Activated CD4-positive, alpha-beta memory T cell treated with anti-CD3 and anti-CD28 coated beads, Interleukin-2, amount 10 ng/mL, durations not matched to agents 7 days and 5 days (primary cell): ENCODE results near the gene SUCO. TPM values are rescaled to one million over a fixed set of nuclear protein-coding genes. Genes with fewer than 3 reads are reported as not detected.

Source experiments
- CTCF ChIA-PET: fragments of 350-600 bp; sonication (Branson Sonifier 250); formaldehyde crosslinking; loops from one replicate; lab custom pipeline; 2021; ENCODE audit warnings: antibody characterized with exemption, inconsistent platforms; lab: Charles Lee
- POLR2A ChIA-PET: fragments of 350-600 bp; sonication (Branson Sonifier 250); formaldehyde crosslinking; loops from one replicate; lab custom pipeline; 2021; ENCODE audit warnings: antibody characterized with exemption; lab: Charles Lee
- DNase-seq: peaks from one replicate; pipeline ENCODE4 v3.0.0-alpha.2; 2020
- H3K27ac Mint-ChIP-seq: one replicate; pipeline ENCODE4 v1.8.0; 2021; ENCODE audit warnings: mild to moderate bottlenecking, mixed read lengths
- H3K27me3 Mint-ChIP-seq: one replicate; pipeline ENCODE4 v1.8.0; 2021; ENCODE audit warnings: mixed read lengths
- H3K36me3 Mint-ChIP-seq: one replicate; pipeline ENCODE4 v1.8.0; 2021; ENCODE audit warnings: low read depth, mixed read lengths
- H3K4me1 Mint-ChIP-seq: one replicate; pipeline ENCODE4 v1.8.0; 2021; ENCODE audit warnings: mixed read lengths
- H3K4me3 Mint-ChIP-seq: one replicate; pipeline ENCODE4 v1.8.0; 2021; ENCODE audit warnings: mild to moderate bottlenecking, mixed read lengths
- H3K9me3 Mint-ChIP-seq: one replicate; pipeline ENCODE4 v1.8.0; 2021; ENCODE audit warnings: mixed read lengths
- total RNA-seq, 2 experiments: library from RNA; stranded (reverse); gene quantifications; one replicate each; pipeline ENCODE4 v1.2.3, GENCODE V29; 2021

Gene SUCO
- total RNA-seq, 2 experiments from 2014 or later: 27.3 to 30.8 TPM

DNA sequence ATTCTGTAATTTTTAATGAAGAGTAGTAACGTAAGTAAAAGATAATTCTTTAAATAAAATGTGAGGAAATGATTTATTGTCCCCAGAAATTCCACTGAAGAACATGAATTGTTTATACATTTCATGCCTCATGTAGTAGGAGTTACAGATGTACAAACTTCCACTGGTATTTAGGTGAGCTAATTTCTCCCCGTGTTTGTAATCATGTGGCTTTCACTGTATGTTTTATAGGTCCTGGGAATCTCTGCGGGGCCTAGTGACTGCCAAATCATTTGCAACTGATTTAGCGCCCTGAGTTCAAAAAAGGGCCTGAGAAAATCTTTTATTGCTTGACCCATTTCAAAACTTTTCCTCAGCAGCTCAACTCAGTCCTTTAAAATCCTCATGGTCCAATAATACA lies 95.5 kb downstream of the SUCO start:
- peaks cover 24% of the 10 kb centered on the region for H3K4me1 Mint-ChIP-seq
- no peaks in the 10 kb centered on the region for H3K36me3 Mint-ChIP-seq
- POLR2A ChIA-PET: interaction anchor here (0.8 kb wide), 1 partner anchor 11 kb away, joined by 3 read pairs; no protein-coding TSS in a partner anchor
- H3K4me3 Mint-ChIP-seq: no peak overlapping the region
- H3K27ac Mint-ChIP-seq: no peak overlapping the region
- H3K9me3 Mint-ChIP-seq: no peaks in the 10 kb centered on the region
- DNase-seq: no peak
- H3K27me3 Mint-ChIP-seq: peaks cover 31% of the 10 kb centered on the region
- CTCF ChIA-PET: interaction anchor here (1.9 to 2.8 kb wide), 2 partner anchors 18 to 92 kb away, joined by 5 to 8 read pairs; no protein-coding TSS in a partner anchor

DNA sequence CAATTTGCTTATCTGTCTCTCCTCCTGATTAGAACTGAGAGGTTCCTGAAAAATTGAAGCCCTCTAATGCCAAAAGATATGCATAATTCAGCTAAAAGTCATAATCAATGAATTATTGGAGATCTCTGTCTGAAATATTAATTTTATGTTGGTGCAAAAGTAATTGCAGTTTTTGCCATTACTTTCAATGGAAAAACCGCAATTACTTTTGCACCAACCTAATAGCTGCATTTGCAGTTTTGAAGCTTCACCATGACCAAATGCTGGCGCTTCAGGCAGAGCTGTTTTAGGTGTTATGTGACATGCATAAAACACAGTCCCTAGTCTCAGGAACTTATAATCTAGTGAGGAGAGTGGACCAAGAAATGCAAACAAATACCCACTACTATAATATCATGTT lies 96.2 kb downstream of the SUCO start:
- DNase-seq: no peak
- Mint-ChIP-seq H3K9me3 (no peaks in the 10 kb centered on the region), H3K4me1 (peaks cover 24% of the 10 kb centered on the region), H3K36me3 (no peaks in the 10 kb centered on the region), H3K4me3 (no peak overlapping the region), H3K27me3 (peaks cover 26% of the 10 kb centered on the region), H3K27ac (no peak overlapping the region)
- POLR2A ChIA-PET: interaction anchor here (0.8 to 1.2 kb wide), 2 partner anchors 10 to 29 kb away, joined by 3 read pairs; partner anchors contain the start of gene FASLG
- CTCF ChIA-PET: interaction anchor here (1.9 to 2.8 kb wide), 2 partner anchors 19 to 91 kb away, joined by 5 to 8 read pairs; no protein-coding TSS in a partner anchor

DNA sequence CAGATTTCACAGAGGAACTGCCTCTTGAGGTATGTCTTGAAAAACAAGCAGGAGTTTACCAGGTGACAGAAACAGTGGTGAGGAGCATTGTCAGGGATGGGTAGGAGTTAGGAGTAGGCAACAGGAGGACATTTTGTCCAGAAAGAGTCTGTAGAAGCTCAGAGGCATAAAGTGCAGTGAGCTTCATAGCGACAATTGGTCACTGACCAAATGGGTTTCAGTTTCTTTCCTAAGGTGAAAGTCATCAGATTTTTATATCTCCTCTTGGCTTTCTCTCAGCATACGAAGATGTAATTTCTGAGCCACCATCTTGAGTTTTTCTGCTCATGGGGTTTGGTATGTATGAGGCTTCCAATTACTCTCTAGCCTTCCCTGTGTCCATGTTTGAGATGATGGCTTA lies 96.7 kb downstream of the SUCO start:
- H3K27me3 Mint-ChIP-seq: peaks cover 29% of the 10 kb centered on the region
- no peak for DNase-seq
- ChIA-PET POLR2A (interaction anchor here (1.2 kb wide), 1 partner anchor 29 kb away, joined by 3 read pairs; the partner anchor contains the start of gene FASLG), CTCF (interaction anchor here (1.0 to 2.8 kb wide), 3 partner anchors 20 to 90 kb away, joined by 3 to 8 read pairs (median 5); no protein-coding TSS in a partner anchor)
- no peak overlapping the region for H3K27ac Mint-ChIP-seq
- H3K4me1 Mint-ChIP-seq: peaks cover 24% of the 10 kb centered on the region
- no peak overlapping the region for H3K4me3 Mint-ChIP-seq
- H3K9me3 Mint-ChIP-seq: no peaks in the 10 kb centered on the region
- H3K36me3 Mint-ChIP-seq: no peaks in the 10 kb centered on the region

DNA sequence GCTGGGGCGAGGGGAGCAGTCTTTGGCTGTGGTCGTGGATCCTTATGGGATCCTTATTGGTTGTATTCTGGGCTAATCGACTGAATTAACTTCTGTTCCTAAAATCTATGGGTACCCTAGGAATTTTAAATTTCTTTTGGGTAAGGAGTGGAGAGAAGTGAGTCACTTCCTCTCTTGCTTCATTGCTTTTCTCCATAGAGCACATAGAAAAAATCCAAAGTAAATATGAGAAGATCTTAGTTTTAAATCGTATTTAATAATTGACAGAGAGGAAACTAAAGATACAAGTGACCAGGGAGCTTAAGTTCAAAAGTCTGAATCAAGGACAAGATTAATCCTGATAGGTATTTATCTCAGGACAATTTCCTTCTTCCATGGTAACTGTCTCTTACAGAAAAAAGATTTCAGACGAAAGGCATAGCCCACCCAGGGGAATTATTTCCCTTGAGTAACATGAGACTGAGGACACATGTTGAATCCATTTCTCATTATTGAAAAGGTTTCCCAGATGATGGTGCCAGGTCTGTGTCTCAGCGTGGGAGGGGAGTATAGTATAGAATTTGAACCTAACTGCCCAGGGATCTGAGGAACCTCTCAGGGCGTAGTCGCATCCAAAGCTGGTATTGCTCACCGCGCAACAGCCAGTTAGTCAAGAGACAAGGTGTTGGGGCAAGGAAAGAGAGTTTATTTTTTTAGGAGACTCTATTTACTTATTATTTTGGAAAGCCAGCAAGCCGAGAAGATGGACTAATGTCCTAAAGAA lies 97.3 kb downstream of the SUCO start:
- H3K9me3 Mint-ChIP-seq: no peaks in the 10 kb centered on the region
- H3K36me3 Mint-ChIP-seq: no peaks in the 10 kb centered on the region
- H3K4me1 Mint-ChIP-seq: peaks cover 24% of the 10 kb centered on the region
- H3K27me3 Mint-ChIP-seq: peaks cover 29% of the 10 kb centered on the region
- no peak overlapping the region for H3K4me3 Mint-ChIP-seq
- CTCF ChIA-PET: interaction anchor here (1.0 to 1.9 kb wide), 2 partner anchors 20 to 89 kb away, joined by 3 to 5 read pairs; no protein-coding TSS in a partner anchor
- POLR2A ChIA-PET: interaction anchor here (1.1 to 1.2 kb wide), 2 partner anchors 28 to 90 kb away, joined by 3 read pairs; partner anchors contain the start of gene FASLG
- H3K27ac Mint-ChIP-seq: no peak overlapping the region
- DNase-seq: no peak

DNA sequence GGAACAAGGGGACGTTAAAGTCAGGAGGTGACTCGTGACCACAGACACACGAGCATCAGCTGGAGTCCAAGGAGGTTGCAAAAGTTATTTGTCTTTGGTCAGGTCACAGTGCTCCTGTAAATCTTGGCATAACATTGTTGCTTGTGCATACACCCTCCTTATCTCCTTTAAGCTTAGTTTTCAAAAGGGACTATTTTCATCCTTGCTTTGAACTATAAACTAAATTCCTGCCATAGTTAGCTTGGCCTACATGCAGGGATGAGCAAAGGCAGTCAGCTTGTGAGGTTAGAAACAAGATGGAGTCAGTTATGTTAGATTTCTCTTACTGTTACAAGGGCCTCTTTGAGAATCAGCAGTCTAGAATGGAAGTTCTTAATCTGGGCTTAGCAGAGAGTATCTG lies 97.9 kb downstream of the SUCO start:
- H3K9me3 Mint-ChIP-seq: no peaks in the 10 kb centered on the region
- no peaks in the 10 kb centered on the region for H3K36me3 Mint-ChIP-seq
- H3K27ac Mint-ChIP-seq: no peak overlapping the region
- no peak for DNase-seq
- H3K27me3 Mint-ChIP-seq: peaks cover 27% of the 10 kb centered on the region
- H3K4me3 Mint-ChIP-seq: no peak overlapping the region
- ChIA-PET CTCF (interaction anchor here (1.0 kb wide), 1 partner anchor 89 kb away, joined by 3 read pairs; no protein-coding TSS in a partner anchor), POLR2A (interaction anchor here (1.1 kb wide), 1 partner anchor 89 kb away, joined by 3 read pairs; no protein-coding TSS in a partner anchor)
- H3K4me1 Mint-ChIP-seq: peaks cover 24% of the 10 kb centered on the region

DNA sequence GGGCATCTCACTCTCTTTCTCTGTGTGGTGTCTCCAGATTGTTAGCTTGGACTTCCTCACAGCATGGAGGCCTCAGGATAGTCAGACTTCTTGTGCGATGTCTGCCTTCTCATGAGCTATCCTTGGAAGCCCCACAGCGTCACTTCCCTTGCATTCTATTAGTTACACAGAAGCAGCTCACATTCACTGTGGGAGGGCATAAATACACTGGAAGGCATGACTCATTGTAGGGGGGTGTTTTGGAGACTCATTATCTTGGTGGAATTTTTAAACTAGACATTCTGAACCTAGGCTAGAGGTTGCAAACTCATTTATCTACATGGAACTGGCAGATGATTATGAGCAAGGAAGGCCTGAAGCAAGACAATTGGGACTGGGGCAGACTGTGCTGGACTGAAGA lies 104.6 kb downstream of the SUCO start:
- ChIA-PET CTCF (interaction anchor here (0.6 to 3.1 kb wide), 3 partner anchors 23 to 82 kb away, joined by 3 to 15 read pairs (median 7); no protein-coding TSS in a partner anchor), POLR2A (interaction anchor here (1.0 to 3.1 kb wide), 3 partner anchors 33 to 62 kb away, joined by 3 to 10 read pairs (median 3); no protein-coding TSS in a partner anchor)
- peaks cover 4% of the 10 kb centered on the region for H3K36me3 Mint-ChIP-seq
- no peak overlapping the region for H3K27ac Mint-ChIP-seq
- peaks cover 47% of the 10 kb centered on the region for H3K27me3 Mint-ChIP-seq
- H3K4me3 Mint-ChIP-seq: no peak overlapping the region
- H3K9me3 Mint-ChIP-seq: peaks cover 7% of the 10 kb centered on the region
- H3K4me1 Mint-ChIP-seq: peaks cover 50% of the 10 kb centered on the region
- no peak for DNase-seq

DNA sequence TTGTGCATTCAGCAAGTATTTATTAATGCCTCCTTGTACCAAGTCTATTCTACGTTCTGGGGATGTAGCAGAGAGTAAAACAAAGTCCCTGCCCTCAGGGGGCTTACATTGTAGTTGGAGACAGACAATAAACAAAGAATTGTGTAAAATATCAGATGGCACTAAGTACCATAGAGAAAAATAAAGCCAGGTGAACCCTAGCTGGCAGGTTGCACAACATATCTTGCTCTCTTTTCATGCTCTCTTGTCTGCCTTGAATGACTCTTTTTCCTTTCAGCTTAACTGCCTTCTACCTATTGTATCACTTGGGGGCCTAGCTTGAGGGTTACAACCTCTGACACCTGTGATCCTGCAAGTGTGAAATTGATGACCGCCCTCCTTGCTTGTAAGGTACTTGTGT lies 105.3 kb downstream of the SUCO start:
- H3K36me3 Mint-ChIP-seq: peaks cover 4% of the 10 kb centered on the region
- peaks cover 57% of the 10 kb centered on the region for H3K4me1 Mint-ChIP-seq
- CTCF ChIA-PET: interaction anchor here (2.6 kb wide), 1 partner anchor 22 kb away, joined by 7 read pairs; no protein-coding TSS in a partner anchor
- H3K4me3 Mint-ChIP-seq: peak overlapping the region; percentile 59
- POLR2A ChIA-PET: interaction anchor here (0.7 to 3.1 kb wide), 6 partner anchors 25 to 89 kb away, joined by 3 to 12 read pairs (median 7); no protein-coding TSS in a partner anchor
- H3K27me3 Mint-ChIP-seq: peaks cover 50% of the 10 kb centered on the region
- peaks cover 7% of the 10 kb centered on the region for H3K9me3 Mint-ChIP-seq
- no peak for DNase-seq
- peak overlapping the region; percentile 86 for H3K27ac Mint-ChIP-seq

DNA sequence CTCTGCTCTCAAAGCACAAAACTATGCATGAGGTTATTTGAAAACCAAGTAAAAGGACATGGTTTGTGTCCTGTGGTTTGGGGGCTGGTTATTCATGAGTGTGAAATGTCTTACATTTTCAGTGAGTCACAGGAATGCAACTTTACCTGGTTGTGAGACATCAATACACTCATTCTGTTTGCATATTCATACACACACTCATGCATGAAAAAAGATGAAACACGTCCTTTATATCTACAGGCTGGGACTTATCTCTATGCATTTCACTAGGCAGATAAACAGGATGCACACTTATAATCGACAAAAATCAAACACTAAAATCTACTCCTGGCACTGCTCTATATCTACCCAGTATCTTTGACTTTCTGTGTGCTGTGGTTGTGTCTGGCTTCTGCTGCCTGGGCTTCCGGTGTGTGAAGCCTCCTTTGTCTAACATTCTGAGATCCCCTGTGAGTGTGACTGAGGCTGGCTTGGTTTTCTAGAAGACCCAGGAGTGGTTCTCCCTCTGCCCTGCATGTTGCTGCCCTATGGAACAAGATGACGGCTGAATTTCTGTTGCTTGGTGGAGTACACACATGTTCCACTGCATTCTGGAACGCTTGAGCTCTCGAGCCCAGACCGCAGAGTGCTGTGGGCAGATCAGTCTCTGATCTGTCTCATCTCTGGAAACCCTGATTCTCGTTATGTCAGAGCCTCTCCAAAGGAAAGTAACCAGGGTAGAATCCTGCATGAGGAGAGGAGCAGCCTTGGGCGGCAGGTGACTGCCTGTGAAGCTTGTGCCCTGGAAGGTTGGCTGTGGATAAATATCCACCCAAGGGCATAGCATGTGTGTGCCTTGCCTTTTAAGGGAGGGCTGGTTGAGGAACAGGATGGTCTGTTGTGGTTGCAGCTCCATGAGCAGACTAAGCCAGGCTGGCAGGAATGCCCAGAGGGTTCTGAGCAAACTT lies 106.2 kb downstream of the SUCO start:
- peak overlapping the region; percentile 59 for H3K4me3 Mint-ChIP-seq
- peaks cover 67% of the 10 kb centered on the region for H3K4me1 Mint-ChIP-seq
- H3K36me3 Mint-ChIP-seq: peaks cover 4% of the 10 kb centered on the region
- ChIA-PET CTCF (interaction anchor here (0.7 to 2.6 kb wide), 8 partner anchors 19 to 196 kb away, joined by 3 to 7 read pairs (median 4); partner anchors contain the start of genes FASLG and PIGC), POLR2A (interaction anchor here (0.7 to 3.1 kb wide), 18 partner anchors 10 to 106 kb away, joined by 3 to 13 read pairs (median 4); partner anchors contain the start of genes FASLG and SUCO)
- peaks cover 7% of the 10 kb centered on the region for H3K9me3 Mint-ChIP-seq
- peaks cover 53% of the 10 kb centered on the region for H3K27me3 Mint-ChIP-seq
- peak; percentile 84 for DNase-seq
- H3K27ac Mint-ChIP-seq: peak overlapping the region; percentile 86

DNA sequence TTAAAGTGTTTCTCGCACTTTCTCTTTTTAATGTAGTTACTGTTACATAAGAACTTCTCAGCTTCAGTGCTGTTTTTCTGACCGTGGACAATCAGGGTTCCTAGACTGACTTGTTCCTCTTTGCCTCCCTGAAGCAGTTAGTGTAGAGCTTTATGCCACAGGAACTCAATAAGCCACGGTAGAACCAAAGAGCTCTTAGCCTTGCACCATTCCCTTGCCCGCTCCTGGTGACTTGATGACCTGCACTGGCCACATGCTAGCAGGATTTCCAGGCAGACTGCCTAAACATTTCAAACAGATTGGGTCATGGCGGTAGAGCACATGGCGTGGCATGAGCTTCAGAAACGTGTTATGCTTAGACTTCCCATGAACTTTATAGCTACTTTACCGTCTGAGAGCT lies 107.2 kb downstream of the SUCO start:
- Mint-ChIP-seq H3K4me3 (no peak overlapping the region), H3K27ac (peak overlapping the region; percentile 86), H3K9me3 (peaks cover 7% of the 10 kb centered on the region), H3K4me1 (peaks cover 76% of the 10 kb centered on the region), H3K27me3 (peaks cover 57% of the 10 kb centered on the region), H3K36me3 (peaks cover 4% of the 10 kb centered on the region)
- ChIA-PET POLR2A (interaction anchor here (0.9 to 3.0 kb wide), 14 partner anchors 11 to 107 kb away, joined by 3 to 13 read pairs (median 4); partner anchors contain the start of genes FASLG and SUCO), CTCF (interaction anchor here (1.2 to 2.6 kb wide), 7 partner anchors 18 to 197 kb away, joined by 3 to 7 read pairs (median 5); partner anchors contain the start of genes FASLG and PIGC)
- no peak for DNase-seq

DNA sequence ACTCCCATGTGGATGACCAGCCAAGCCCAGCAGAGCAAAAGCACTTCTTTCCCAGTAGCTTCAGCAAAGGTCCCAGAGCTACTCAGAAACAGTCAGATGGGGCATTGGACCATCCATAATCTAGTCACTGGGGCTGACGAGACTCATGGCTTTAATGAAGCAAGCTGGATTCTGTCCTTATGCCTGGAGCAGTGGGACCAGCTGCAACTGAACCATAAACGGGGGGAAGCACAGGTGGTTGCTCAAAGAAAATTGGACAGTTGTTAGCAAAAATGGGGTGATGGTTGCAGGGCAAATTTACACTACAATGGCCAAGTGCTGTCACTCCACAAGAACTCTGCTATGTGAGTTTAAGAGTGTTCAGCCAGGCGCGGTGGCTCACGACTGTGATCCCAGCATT lies 108.5 kb downstream of the SUCO start:
- H3K4me3 Mint-ChIP-seq: no peak overlapping the region
- peaks cover 4% of the 10 kb centered on the region for H3K36me3 Mint-ChIP-seq
- no peak for DNase-seq
- H3K9me3 Mint-ChIP-seq: peaks cover 7% of the 10 kb centered on the region
- no peak overlapping the region for H3K27ac Mint-ChIP-seq
- ChIA-PET POLR2A (no interaction called here), CTCF (no interaction called here)
- peaks cover 81% of the 10 kb centered on the region for H3K4me1 Mint-ChIP-seq
- H3K27me3 Mint-ChIP-seq: peaks cover 68% of the 10 kb centered on the region

DNA sequence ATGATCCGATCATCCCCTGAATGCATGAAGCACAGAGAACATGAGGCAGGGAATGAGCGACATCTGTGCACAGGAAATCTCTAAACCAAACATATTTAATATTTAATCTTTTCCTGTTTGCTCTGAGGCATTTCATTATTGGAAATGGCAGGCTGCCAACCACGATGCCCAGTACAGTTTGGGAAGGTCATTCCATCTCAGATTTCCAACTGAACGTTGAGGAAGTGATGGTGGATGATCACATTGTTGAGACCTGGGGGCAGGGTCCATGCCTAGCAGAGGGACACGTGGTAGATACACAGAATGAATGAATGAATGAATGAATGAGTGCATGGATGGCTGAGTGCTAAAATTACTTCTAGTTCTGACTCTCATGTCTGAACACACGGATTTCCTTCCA lies 110.0 kb downstream of the SUCO start:
- Mint-ChIP-seq H3K4me3 (no peak overlapping the region), H3K36me3 (no peaks in the 10 kb centered on the region), H3K27me3 (peaks cover 66% of the 10 kb centered on the region), H3K9me3 (no peaks in the 10 kb centered on the region), H3K4me1 (peaks cover 84% of the 10 kb centered on the region), H3K27ac (no peak overlapping the region)
- DNase-seq: no peak
- POLR2A ChIA-PET: interaction anchor here (1.0 to 1.1 kb wide), 2 partner anchors 17 to 56 kb away, joined by 3 to 5 read pairs; no protein-coding TSS in a partner anchor
- CTCF ChIA-PET: interaction anchor here (0.9 kb wide), 1 partner anchor 77 kb away, joined by 3 read pairs; no protein-coding TSS in a partner anchor
